ENCODE data around the gene VAMP3.
A peak's percentile ranks its signal among the peaks of the same experiment; 100 is the strongest.
"Not testable (repeated sequence)": the region's sequence is repeated elsewhere in the genome, so short reads cannot be mapped to it uniquely, and the experiment has no call there.

VAMP3 gene

GRCh38 chr1:7769673-7770412 is 1.3 kb upstream of the VAMP3 start:
- peak; percentile 75 for DNase-seq

- DNase-seq: no peak
Measured at GRCh38 chr1:7770669-7770996, 463 bp upstream of the VAMP3 start.

- DNase-seq: no peak
Measured at GRCh38 chr1:7771823-7772299, 765 bp downstream of the VAMP3 start.

GRCh38 chr1:7777591-7777990 is 6.5 kb downstream of the VAMP3 start:
- DNase-seq: no peak

- no peak for DNase-seq
Measured at GRCh38 chr1:7778133-7778628, 7.1 kb downstream of the VAMP3 start.

GRCh38 chr1:7780976-7781375 is 9.9 kb downstream of the VAMP3 start:
- DNase-seq: no peak

- no peak for DNase-seq
Measured at GRCh38 chr1:7781501-7781900, 10.4 kb downstream of the VAMP3 start.

- no peak for DNase-seq
Measured at GRCh38 chr1:7781923-7782495, 10.9 kb downstream of the VAMP3 start.

GRCh38 chr1:7783178-7783711 is 12.1 kb downstream of the VAMP3 start:
- DNase-seq: peak; percentile 56

- DNase-seq: peak; percentile 99
Measured at GRCh38 chr1:7783826-7784491, 12.9 kb downstream of the VAMP3 start, which contains the start of gene PER3. PER3 (plus strand) TSS chr1:7784291; CDS start chr1:7784878, 587 bp downstream.

- no peak for DNase-seq
Measured at GRCh38 chr1:7784492-7785071, 13.5 kb downstream of the VAMP3 start.

- DNase-seq: no peak
Measured at GRCh38 chr1:7785108-7785507, 14.0 kb downstream of the VAMP3 start.

- DNase-seq: no peak
Measured at GRCh38 chr1:7786795-7787194, 15.7 kb downstream of the VAMP3 start.

GRCh38 chr1:7789828-7790227 is 18.7 kb downstream of the VAMP3 start:
- DNase-seq: no peak

- DNase-seq: not testable (repeated sequence)
Measured at GRCh38 chr1:7791027-7791426, 19.9 kb downstream of the VAMP3 start.

GRCh38 chr1:7795406-7795805 is 24.3 kb downstream of the VAMP3 start:
- DNase-seq: no peak

- DNase-seq: no peak
Measured at GRCh38 chr1:7805460-7805859, 34.4 kb downstream of the VAMP3 start.

GRCh38 chr1:7808253-7808844 is 37.3 kb downstream of the VAMP3 start:
- no peak for DNase-seq

GRCh38 chr1:7809742-7810141 is 38.6 kb downstream of the VAMP3 start:
- no peak for DNase-seq

- DNase-seq: no peak
Measured at GRCh38 chr1:7810395-7810794, 39.3 kb downstream of the VAMP3 start.

- DNase-seq: no peak
Measured at GRCh38 chr1:7811476-7811875, 40.4 kb downstream of the VAMP3 start.

- no peak for DNase-seq
Measured at GRCh38 chr1:7813677-7814373, 42.7 kb downstream of the VAMP3 start.
